ENCODE results near the gene BPNT1.
A peak's percentile ranks its signal among the peaks of the same experiment; 100 is the strongest.

BPNT1 gene

DNA sequence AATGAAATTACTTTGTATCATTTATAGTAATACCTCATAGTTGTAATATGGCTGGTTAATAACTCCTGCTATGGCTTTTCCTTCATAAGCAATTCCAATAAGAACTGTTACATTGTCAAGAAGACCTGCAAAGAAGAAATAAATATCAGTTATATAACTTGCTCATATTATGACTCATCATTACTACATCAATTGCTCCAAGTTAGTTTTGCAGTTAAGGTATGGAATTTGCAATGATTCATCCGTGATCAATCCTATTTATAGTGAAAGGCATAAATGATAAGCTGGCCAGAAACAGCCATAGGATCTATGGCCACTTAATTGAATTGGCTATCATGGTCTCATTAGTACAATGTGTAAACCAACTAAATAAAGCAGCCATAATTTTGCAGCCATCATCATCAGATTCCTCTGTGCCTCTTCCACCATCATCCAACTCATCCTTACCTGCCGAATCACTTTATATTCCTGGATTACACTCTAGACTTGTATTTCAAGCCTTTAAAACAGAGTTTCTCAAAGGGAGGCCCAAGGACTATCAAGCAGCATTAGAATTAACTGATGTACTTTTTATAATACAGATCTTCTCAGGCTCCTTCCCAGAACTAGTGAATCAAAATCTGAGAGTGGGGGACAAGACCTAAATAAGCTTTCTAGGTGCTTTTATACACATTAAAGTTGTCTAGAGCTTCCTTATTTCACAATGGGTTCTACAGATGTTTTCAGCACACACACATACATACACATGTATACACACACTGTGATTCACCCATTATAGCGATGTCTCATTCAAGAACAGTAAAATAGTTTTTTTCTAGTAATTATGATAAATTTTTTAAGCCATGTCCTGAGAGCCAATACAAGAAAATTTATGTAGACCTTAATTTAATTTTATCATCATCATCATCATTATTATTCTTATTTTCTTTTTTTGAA, 22.1 kb downstream of the BPNT1 start:
- no peak overlapping the region for H3K4me3 ChIP-seq (ENCODE audit: low read depth, low read length)
- TF ChIP-seq, protein P1, sequence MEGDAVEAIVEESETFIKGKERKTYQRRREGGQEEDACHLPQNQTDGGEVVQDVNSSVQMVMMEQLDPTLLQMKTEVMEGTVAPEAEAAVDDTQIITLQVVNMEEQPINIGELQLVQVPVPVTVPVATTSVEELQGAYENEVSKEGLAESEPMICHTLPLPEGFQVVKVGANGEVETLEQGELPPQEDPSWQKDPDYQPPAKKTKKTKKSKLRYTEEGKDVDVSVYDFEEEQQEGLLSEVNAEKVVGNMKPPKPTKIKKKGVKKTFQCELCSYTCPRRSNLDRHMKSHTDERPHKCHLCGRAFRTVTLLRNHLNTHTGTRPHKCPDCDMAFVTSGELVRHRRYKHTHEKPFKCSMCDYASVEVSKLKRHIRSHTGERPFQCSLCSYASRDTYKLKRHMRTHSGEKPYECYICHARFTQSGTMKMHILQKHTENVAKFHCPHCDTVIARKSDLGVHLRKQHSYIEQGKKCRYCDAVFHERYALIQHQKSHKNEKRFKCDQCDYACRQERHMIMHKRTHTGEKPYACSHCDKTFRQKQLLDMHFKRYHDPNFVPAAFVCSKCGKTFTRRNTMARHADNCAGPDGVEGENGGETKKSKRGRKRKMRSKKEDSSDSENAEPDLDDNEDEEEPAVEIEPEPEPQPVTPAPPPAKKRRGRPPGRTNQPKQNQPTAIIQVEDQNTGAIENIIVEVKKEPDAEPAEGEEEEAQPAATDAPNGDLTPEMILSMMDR (IDR thresholded peaks at IDR 0.05; ENCODE audit: low read depth, low read length): no peak
- TF ChIP-seq POLR2A (IDR thresholded peaks at IDR 0.05; ENCODE audit: extremely low read depth, insufficient read length) (no peak), MYC (IDR thresholded peaks at IDR 0.05; ENCODE audit: low read depth, low read length) (no peak), MAX (IDR thresholded peaks at IDR 0.05; ENCODE audit: low read depth, low read length) (no peak)
- DNase-seq (ENCODE audit: low read depth): no peak

DNA sequence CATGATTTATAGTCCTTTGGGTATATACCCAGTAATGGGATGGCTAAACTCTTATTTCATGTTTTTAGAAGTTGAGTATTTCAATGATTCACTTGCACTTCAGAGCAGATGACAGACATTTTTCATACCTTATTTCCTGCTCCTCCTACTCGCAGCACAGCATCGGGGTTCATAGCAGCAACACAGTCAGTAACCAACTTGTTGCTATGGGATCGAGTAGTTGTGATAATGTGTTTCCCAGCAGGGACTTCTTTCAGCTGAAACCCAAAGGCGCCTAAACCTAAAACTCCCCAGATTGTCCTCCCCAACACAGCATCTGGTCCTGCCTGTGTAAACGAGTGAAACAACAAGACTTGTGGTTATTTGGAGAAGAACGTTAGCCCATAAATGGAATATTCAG, 27.0 kb downstream of the BPNT1 start:
- no peak for DNase-seq (ENCODE audit: low read depth)
- no peak overlapping the region for H3K4me3 ChIP-seq (ENCODE audit: low read depth, low read length)
- TF ChIP-seq MYC (IDR thresholded peaks at IDR 0.05; ENCODE audit: low read depth, low read length) (no peak), POLR2A (IDR thresholded peaks at IDR 0.05; ENCODE audit: extremely low read depth, insufficient read length) (no peak), MAX (IDR thresholded peaks at IDR 0.05; ENCODE audit: low read depth, low read length) (no peak)
- TF ChIP-seq, protein P1 (IDR thresholded peaks at IDR 0.05; ENCODE audit: low read depth, low read length): no peak

DNA sequence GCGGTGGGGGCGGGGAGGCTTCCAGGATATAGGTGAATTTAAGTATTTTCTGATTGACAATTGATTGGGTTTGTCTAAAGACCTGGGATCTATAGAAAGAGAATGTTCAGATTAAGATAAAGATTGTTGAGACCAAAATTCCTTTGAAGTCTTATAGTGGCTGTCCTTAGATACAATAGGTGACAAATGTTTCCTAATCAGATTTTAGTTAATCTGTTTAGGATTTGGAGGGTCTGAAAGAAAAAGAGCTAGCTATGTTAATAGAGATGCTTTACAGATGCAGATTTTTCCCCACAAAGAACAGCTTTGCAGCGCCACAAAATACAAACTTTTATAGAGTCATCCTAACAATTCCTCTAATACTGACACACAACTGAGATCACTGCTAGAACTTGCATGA, 28.7 kb downstream of the BPNT1 start:
- no peak for TF ChIP-seq MYC (IDR thresholded peaks at IDR 0.05; ENCODE audit: low read depth, low read length)
- TF ChIP-seq POLR2A (IDR thresholded peaks at IDR 0.05; ENCODE audit: extremely low read depth, insufficient read length): no peak
- TF ChIP-seq MAX (IDR thresholded peaks at IDR 0.05; ENCODE audit: low read depth, low read length): no peak
- TF ChIP-seq, protein P1 (IDR thresholded peaks at IDR 0.05; ENCODE audit: low read depth, low read length): no peak
- no peak for DNase-seq (ENCODE audit: low read depth)
- no peak overlapping the region for H3K4me3 ChIP-seq (ENCODE audit: low read depth, low read length)

DNA sequence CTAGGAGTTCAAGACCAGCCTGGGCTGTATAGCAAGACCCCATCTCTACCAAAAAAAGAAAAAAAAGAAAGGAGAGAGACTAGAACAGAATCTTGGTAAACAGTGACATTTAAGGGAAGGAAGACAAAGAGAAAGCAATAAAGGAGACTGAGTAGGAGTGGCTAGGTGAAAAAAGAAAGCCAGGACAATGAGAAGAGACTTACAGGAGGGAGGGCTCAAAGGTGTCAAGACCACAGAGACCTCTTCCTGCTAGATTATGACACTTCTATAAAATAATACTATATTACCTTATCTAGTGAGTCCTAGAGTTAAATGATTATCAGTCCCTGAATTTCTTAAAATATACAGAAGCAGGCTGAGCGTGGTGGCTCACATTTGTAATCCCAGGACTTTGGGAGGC, 33.2 kb downstream of the BPNT1 start:
- TF ChIP-seq MAX (IDR thresholded peaks at IDR 0.05; ENCODE audit: low read depth, low read length): no peak
- TF ChIP-seq MYC (IDR thresholded peaks at IDR 0.05; ENCODE audit: low read depth, low read length): no peak
- no peak overlapping the region for H3K4me3 ChIP-seq (ENCODE audit: low read depth, low read length)
- no peak for DNase-seq (ENCODE audit: low read depth)

DNA sequence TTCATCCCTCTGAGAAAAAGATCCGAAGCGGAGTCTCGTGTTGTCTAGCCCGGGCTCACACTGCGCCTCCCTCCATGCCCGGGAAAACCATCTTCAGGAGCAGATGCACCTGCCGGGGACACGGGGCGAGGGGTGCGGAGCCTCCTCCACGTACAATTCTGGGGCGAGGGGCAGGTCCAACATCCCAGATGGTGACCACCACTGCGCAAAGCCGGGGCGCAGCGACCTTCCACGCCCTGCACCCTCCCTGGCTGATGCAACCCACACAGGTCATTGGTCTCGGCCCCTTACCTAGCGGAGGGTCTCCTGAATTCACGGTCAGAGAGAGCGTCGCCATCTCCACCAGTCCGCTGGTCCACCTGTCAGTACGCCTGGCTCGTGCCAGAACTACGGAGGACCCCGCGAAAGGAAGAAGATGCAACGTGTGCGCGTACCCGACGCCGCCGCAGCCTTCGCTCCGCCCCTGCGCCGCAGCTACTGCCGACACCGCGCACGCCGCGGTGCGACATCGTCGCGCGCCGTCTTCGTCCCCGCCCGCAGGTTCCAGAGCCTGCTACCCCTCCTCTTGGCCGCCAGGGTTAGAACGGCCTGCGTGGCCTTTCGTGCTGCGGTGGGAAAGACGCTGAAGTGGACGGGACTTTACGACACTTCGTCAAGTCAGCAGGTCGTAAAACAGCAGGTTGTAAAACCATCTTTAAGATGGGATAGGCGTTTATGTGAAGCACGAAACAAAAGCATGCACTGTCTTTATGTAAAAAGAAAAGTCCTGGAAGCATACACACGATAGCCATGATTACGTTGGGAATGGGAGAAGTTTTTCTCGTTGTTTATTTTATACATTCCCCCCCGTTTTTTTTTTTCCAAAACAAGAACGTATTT, 43.3 kb downstream of the BPNT1 start, which contains the start of gene EPRS1:
Gene EPRS1 (minus strand): TSS at position 454 of the 879 bp plus-strand sequence. CDS start 117 bp downstream, at position 337.
- peak; percentile 71 for TF ChIP-seq POLR2A (IDR thresholded peaks at IDR 0.05; ENCODE audit: extremely low read depth, insufficient read length)
- TF ChIP-seq MYC (IDR thresholded peaks at IDR 0.05; ENCODE audit: low read depth, low read length): peak; percentile 78
- peak; percentile 77 for TF ChIP-seq MAX (IDR thresholded peaks at IDR 0.05; ENCODE audit: low read depth, low read length)
- TF ChIP-seq, protein P1 (IDR thresholded peaks at IDR 0.05; ENCODE audit: low read depth, low read length): peak; percentile 33
- H3K4me3 ChIP-seq (ENCODE audit: low read depth, low read length): peak within 1 kb of the TSS; percentile 80
- DNase-seq (ENCODE audit: low read depth): peak; percentile 98

Data from NB4 (cell line).